Kidney (tissue), 14 donors: ENCODE measurements around the gene VOPP1. TPM values are rescaled to one million over a fixed set of nuclear protein-coding genes. Genes with fewer than 3 reads are reported as not detected.

Experiments
- DNase-seq, 5 donors: peaks; one replicate each; pipeline ENCODE4 v3.0.0-alpha.2; 2013 to 2020
- FAIRE-seq: peaks from 2 replicates; lab custom pipeline; 2012; peaks lifted over from hg19 to GRCh38; lab: Jason Lieb, UNC
- H3K27ac ChIP-seq, 2 donors: one replicate each; pipeline ENCODE4 v1.7.0; 2013; ENCODE audit warnings: low read depth in 2 of 2, low read length in 2 of 2, inconsistent platforms in 1 of 2
- H3K27me3 ChIP-seq: one replicate; pipeline ENCODE4 v1.7.1; 2013; ENCODE audit warnings: low read length, inconsistent platforms; ENCODE audit not compliant: control insufficient read depth, insufficient read depth
- H3K36me3 ChIP-seq, 3 donors: one replicate each; pipeline versions ENCODE4 v1.7.0 to v1.7.1; 2013; ENCODE audit warnings: low read length in 3 of 3, control low read depth in 1 of 3, inconsistent platforms in 1 of 3; ENCODE audit not compliant: insufficient read depth in 3 of 3, control insufficient read depth in 2 of 3
- H3K4me1 ChIP-seq, 3 donors: one replicate each; pipeline versions ENCODE4 v1.7.0 to v1.7.1; 2013; ENCODE audit warnings: low read length in 3 of 3, inconsistent platforms in 1 of 3, low read depth in 1 of 3; ENCODE audit not compliant: control insufficient read depth in 2 of 3, insufficient read depth in 2 of 3
- H3K4me3 ChIP-seq, 3 donors: one replicate each; pipeline versions ENCODE4 v1.7.0 to v1.8.1; 2013; ENCODE audit warnings: low read length in 3 of 3, control low read depth in 1 of 3, inconsistent platforms in 1 of 3
- H3K9ac ChIP-seq, 3 donors: one replicate each; pipeline versions ENCODE4 v1.7.0 to v1.7.1; 2013; ENCODE audit warnings: low read length in 3 of 3, control low read depth in 1 of 3, inconsistent platforms in 1 of 3
- H3K9me3 ChIP-seq, 3 donors: one replicate each; pipeline versions ENCODE4 v1.7.0 to v1.7.1; 2013; ENCODE audit warnings: low read length in 3 of 3, control low read depth in 1 of 3, inconsistent platforms in 1 of 3; ENCODE audit not compliant: control insufficient read depth in 2 of 3, insufficient read depth in 1 of 3
- intact Hi-C: fragments of 100-400 bp; cut with DNase I; formaldehyde crosslinking; loops from one replicate; pipeline ENCODE4 v1.11.1; 2022
- polyA plus RNA-seq: library from polyadenylated mRNA; stranded (reverse); fragments of 350-450 nt; fragmentation: Illumina TruSeq; extraction: RNeasy Lipid Tissue Mini Kit (QIAGEN cat#74804); gene quantifications from one replicate; pipeline ENCODE4 v1.2.3, GENCODE V29; 2014; ENCODE audit warnings: low read depth, low replicate concordance; ENCODE audit not compliant: insufficient read depth
- total RNA-seq: library from RNA; stranded (reverse); fragmentation: NEBNext Ultra II Directional; extraction: Animal tissue kit (Norgen Biotek cat#: 25700); gene quantifications from one replicate; pipeline ENCODE4 v1.2.1, GENCODE V29; 2021
- TF ChIP-seq, protein P1 (sequence below): IDR thresholded peaks from 3 replicates; pipeline ENCODE4 v1.5.1; 2012; ENCODE audit warnings: mild to moderate bottlenecking, moderate library complexity, borderline replicate concordance; ENCODE audit not compliant: insufficient read depth; ENCODE audit errors: extremely low read depth
- donor health status: control.
- donor health status: control.
- donor health status: control.
- donor health status: control.
- donor health status: control.
- donor health status: DM: yes; HTN: yes; CAD: no.
- donor health status: Normal renal cell carcinoma (clear cell type).

Gene VOPP1
- total and polyA plus RNA-seq, 2 donors from 2014 or later, result 47.3 to 98.7 TPM

GRCh38 chr7:55432939-55433784 lies 139.1 kb downstream of the VOPP1 start:
- Histone ChIP-seq H3K4me1 (peaks cover 0 to 8% (median 0%) of the 10 kb centered on the region in 3 donors), H3K9ac (no peak overlapping the region), H3K36me3 (peaks cover 0 to 7% (median 4%) of the 10 kb centered on the region in 3 donors), H3K9me3 (no peaks in the 10 kb centered on the region), H3K27ac (no peak overlapping the region), H3K27me3 (no peaks in the 10 kb centered on the region), H3K4me3 (no peak overlapping the region)
- TF ChIP-seq, protein P1, sequence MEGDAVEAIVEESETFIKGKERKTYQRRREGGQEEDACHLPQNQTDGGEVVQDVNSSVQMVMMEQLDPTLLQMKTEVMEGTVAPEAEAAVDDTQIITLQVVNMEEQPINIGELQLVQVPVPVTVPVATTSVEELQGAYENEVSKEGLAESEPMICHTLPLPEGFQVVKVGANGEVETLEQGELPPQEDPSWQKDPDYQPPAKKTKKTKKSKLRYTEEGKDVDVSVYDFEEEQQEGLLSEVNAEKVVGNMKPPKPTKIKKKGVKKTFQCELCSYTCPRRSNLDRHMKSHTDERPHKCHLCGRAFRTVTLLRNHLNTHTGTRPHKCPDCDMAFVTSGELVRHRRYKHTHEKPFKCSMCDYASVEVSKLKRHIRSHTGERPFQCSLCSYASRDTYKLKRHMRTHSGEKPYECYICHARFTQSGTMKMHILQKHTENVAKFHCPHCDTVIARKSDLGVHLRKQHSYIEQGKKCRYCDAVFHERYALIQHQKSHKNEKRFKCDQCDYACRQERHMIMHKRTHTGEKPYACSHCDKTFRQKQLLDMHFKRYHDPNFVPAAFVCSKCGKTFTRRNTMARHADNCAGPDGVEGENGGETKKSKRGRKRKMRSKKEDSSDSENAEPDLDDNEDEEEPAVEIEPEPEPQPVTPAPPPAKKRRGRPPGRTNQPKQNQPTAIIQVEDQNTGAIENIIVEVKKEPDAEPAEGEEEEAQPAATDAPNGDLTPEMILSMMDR, result peak; percentile 30
- intact Hi-C loops, result no loop called here
- DNase-seq (peak in 2 of 5 donors; percentile 59 to 69), FAIRE-seq (no peak)

DNA sequence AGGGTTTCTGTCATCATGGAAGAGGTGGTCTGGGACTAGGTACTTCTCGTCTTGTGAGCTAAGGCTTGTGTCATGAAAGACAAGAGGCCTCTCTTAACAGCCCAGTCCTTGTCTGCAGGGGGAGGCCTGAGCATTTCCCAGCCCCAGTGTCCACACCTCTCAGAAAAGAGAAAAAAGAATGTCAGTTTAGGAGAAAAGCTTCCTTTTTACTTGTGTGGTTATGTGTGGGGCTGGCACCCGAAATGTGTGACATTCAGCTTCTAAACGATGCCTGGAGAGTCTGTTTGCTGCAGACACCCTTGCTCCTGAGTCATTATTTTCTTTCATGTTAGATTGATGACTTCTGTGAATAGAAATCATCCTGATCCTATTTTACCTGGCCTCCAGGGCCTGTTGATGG lies 139.8 kb downstream of the VOPP1 start:
- peaks cover 0 to 7% (median 4%) of the 10 kb centered on the region in 3 donors for H3K36me3 ChIP-seq
- FAIRE-seq, result no peak
- DNase-seq, result no peak
- H3K9me3 ChIP-seq, result no peaks in the 10 kb centered on the region
- H3K27me3 ChIP-seq, result no peaks in the 10 kb centered on the region
- no peak overlapping the region for H3K9ac ChIP-seq
- TF ChIP-seq, protein P1, result no peak
- intact Hi-C loops, result no loop called here
- no peak overlapping the region for H3K27ac ChIP-seq
- H3K4me3 ChIP-seq, result no peak overlapping the region
- H3K4me1 ChIP-seq, result peaks cover 0 to 8% (median 0%) of the 10 kb centered on the region in 3 donors

GRCh38 chr7:55431898-55432297 lies 140.4 kb downstream of the VOPP1 start:
- Histone ChIP-seq H3K27ac (no peak overlapping the region), H3K27me3 (no peaks in the 10 kb centered on the region), H3K9ac (no peak overlapping the region), H3K4me1 (peaks cover 0 to 8% (median 0%) of the 10 kb centered on the region in 3 donors), H3K36me3 (peaks cover 0 to 7% (median 4%) of the 10 kb centered on the region in 3 donors), H3K9me3 (no peaks in the 10 kb centered on the region), H3K4me3 (no peak overlapping the region)
- TF ChIP-seq, protein P1, result no peak
- FAIRE-seq (no peak), DNase-seq (no peak)
- intact Hi-C loops, result no loop called here
